GM13977 (cell line): ENCODE measurements around the gene HBZ.

Source experiments
- DNase-seq: peaks from one replicate; pipeline ENCODE4 v3.0.0; 2012; ENCODE audit warnings: low spot score
- in situ Hi-C: fragments of 300-500 bp; cut with MboI; formaldehyde crosslinking; loops from one replicate; pipeline ENCODE4 v1.12.0; 2022; ENCODE audit warnings: low sequenced_read_pairs, low pct_unique_long_range_greater_than_20kb, mixed read lengths, inconsistent platforms; ENCODE audit not compliant: unreplicated experiment
- TF ChIP-seq, protein P1 (sequence below): IDR thresholded peaks from 2 replicates; pipeline ENCODE4 v1.5.1; 2012; ENCODE audit warnings: mild to moderate bottlenecking, control low read depth; ENCODE audit not compliant: insufficient read depth; ENCODE audit errors: extremely low read depth, missing control alignments

Gene HBZ

GRCh38 chr16:183005-183404 lies 30.6 kb downstream of the HBZ start:
- DNase-seq = no peak
- TF ChIP-seq, protein P1, sequence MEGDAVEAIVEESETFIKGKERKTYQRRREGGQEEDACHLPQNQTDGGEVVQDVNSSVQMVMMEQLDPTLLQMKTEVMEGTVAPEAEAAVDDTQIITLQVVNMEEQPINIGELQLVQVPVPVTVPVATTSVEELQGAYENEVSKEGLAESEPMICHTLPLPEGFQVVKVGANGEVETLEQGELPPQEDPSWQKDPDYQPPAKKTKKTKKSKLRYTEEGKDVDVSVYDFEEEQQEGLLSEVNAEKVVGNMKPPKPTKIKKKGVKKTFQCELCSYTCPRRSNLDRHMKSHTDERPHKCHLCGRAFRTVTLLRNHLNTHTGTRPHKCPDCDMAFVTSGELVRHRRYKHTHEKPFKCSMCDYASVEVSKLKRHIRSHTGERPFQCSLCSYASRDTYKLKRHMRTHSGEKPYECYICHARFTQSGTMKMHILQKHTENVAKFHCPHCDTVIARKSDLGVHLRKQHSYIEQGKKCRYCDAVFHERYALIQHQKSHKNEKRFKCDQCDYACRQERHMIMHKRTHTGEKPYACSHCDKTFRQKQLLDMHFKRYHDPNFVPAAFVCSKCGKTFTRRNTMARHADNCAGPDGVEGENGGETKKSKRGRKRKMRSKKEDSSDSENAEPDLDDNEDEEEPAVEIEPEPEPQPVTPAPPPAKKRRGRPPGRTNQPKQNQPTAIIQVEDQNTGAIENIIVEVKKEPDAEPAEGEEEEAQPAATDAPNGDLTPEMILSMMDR = no peak
- in situ Hi-C loops = no loop called here

GRCh38 chr16:185213-185612 lies 32.8 kb downstream of the HBZ start:
- TF ChIP-seq, protein P1 = no peak
- no peak for DNase-seq
- in situ Hi-C loops = no loop called here

GRCh38 chr16:185691-186090 lies 33.2 kb downstream of the HBZ start:
- TF ChIP-seq, protein P1 = no peak
- DNase-seq = no peak
- in situ Hi-C loops = no loop called here

DNA sequence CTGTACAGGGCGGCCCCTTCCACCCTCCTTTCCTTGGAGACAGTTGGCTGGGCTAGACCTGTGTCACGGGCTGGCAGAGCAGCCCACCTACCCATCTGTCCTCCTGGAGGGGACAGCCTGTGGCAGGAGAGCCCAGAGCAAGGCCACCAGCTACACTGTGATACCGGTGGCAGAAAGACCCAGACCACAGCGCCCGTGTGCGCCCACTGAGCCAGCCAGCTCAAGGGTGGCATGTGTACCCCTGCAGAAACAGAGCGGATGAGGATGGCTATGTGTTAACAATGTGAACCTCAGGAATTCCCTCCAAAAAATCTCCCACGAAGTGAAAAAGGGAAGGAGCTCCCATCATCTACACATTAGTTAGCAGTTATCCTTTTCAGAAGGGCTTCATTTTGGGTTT lies 34.9 kb downstream of the HBZ start:
- DNase-seq = no peak
- TF ChIP-seq, protein P1 = no peak
- in situ Hi-C loops = no loop called here

DNA sequence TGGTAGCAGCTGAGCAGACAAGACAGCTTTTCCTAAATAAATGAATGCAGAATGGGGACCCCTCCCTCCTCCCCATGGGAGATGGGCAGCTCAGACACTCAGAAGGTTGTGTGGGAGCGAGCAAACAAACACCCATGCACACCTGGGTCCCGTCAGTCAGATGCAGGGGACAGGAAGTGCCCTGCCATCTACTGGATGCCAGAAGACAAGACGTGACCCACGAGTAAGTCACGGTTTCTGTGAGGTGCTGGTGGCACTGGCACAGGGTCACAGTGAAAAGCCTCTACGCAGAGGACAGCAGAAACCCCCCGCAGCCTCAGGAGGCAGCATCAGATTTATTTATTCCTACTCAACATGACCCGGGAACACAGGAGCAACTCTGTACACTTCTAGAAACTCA lies 36.2 kb downstream of the HBZ start:
- DNase-seq = no peak
- in situ Hi-C loops = no loop called here
- TF ChIP-seq, protein P1 = peak; percentile 37

- TF ChIP-seq, protein P1 = no peak
- DNase-seq = no peak
- in situ Hi-C loops = no loop called here
These were observed 37.3 kb downstream of the HBZ start for GRCh38 chr16:189604-190186.

GRCh38 chr16:191831-192230 lies 39.4 kb downstream of the HBZ start:
- in situ Hi-C loops = no loop called here
- DNase-seq = no peak

More at GRCh38 chr16:191831-192230, 39.4 kb downstream of the HBZ start:
- TF ChIP-seq, protein P1 = no peak
